ENCODE results near the gene SCTR. TPM values are rescaled to one million over a fixed set of nuclear protein-coding genes. Genes with fewer than 3 reads are reported as not detected.

The SCTR gene
- total and polyA plus RNA-seq, 2 of the 13 experiments (the other 11 are each of a cell fraction or from before 2014, with no cell fraction given): not detected

- TF ChIP-seq NFE2L1 (CRISPR knock-in tag; IDR thresholded peaks at IDR 0.05; ENCODE audit: borderline replicate concordance): no peak
- TF ChIP-seq MED13 (CRISPR knock-in tag; IDR thresholded peaks at IDR 0.05): no peak
- no peak for TF ChIP-seq ZBTB42 (CRISPR knock-in tag; IDR thresholded peaks at IDR 0.05)
- no peak for TF ChIP-seq CENPX (CRISPR knock-in tag; IDR thresholded peaks at IDR 0.05)
- no peak for TF ChIP-seq ATRX (CRISPR knock-in tag; IDR thresholded peaks at IDR 0.05; ENCODE audit: borderline replicate concordance)
- no peak for TF ChIP-seq ZNF549 (CRISPR knock-in tag; IDR thresholded peaks at IDR 0.05)
- no peak for TF ChIP-seq ZNF460 (CRISPR knock-in tag; IDR thresholded peaks at IDR 0.05; ENCODE audit: borderline replicate concordance)
- no peak for TF ChIP-seq ZNF12 (CRISPR knock-in tag; IDR thresholded peaks at IDR 0.05)
- no peak for TF ChIP-seq RARG (CRISPR knock-in tag; IDR thresholded peaks at IDR 0.05; ENCODE audit: low read depth)
- no peak for TF ChIP-seq PATZ1 (CRISPR knock-in tag; IDR thresholded peaks at IDR 0.05)
- TF ChIP-seq ZNF713 (CRISPR knock-in tag; IDR thresholded peaks at IDR 0.05): no peak
- no peak for TF ChIP-seq ZSCAN9 (CRISPR knock-in tag; IDR thresholded peaks at IDR 0.05; ENCODE audit: borderline replicate concordance)
- no peak for TF ChIP-seq ZNF703 (CRISPR knock-in tag; IDR thresholded peaks at IDR 0.05; ENCODE audit: borderline replicate concordance)
- TF ChIP-seq ZNF839 (CRISPR knock-in tag; IDR thresholded peaks at IDR 0.05; ENCODE audit: borderline replicate concordance): no peak
- no peak for TF ChIP-seq ZNF652 (CRISPR knock-in tag; IDR thresholded peaks at IDR 0.05; ENCODE audit: borderline replicate concordance, low read depth)
- TF ChIP-seq ZNF207 (IDR thresholded peaks at IDR 0.05; ENCODE audit: borderline replicate concordance): no peak
- no peak for TF ChIP-seq ARID2 (CRISPR knock-in tag; IDR thresholded peaks at IDR 0.05; ENCODE audit: borderline replicate concordance)
- TF ChIP-seq ZNF333 (CRISPR knock-in tag; IDR thresholded peaks at IDR 0.05; ENCODE audit: borderline replicate concordance): 0 out of 2 replicates have a peak, but pooled peaks have one; percentile 11
- TF ChIP-seq CENPT (CRISPR knock-in tag; IDR thresholded peaks at IDR 0.05; ENCODE audit: low read depth): no peak
- no peak for TF ChIP-seq FOXK2 (IDR thresholded peaks at IDR 0.05)
- TF ChIP-seq, protein P1, sequence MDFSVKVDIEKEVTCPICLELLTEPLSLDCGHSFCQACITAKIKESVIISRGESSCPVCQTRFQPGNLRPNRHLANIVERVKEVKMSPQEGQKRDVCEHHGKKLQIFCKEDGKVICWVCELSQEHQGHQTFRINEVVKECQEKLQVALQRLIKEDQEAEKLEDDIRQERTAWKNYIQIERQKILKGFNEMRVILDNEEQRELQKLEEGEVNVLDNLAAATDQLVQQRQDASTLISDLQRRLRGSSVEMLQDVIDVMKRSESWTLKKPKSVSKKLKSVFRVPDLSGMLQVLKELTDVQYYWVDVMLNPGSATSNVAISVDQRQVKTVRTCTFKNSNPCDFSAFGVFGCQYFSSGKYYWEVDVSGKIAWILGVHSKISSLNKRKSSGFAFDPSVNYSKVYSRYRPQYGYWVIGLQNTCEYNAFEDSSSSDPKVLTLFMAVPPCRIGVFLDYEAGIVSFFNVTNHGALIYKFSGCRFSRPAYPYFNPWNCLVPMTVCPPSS (IDR thresholded peaks at IDR 0.05): no peak
- TF ChIP-seq AGO1 (IDR thresholded peaks at IDR 0.05; ENCODE audit: low read depth, low read length, poor library complexity, severe bottlenecking): peak; percentile 40
- TF ChIP-seq ZNF263 (CRISPR knock-in tag; IDR thresholded peaks at IDR 0.05): no peak
- TF ChIP-seq ZNF788 (CRISPR knock-in tag; IDR thresholded peaks at IDR 0.05; ENCODE audit: borderline replicate concordance): no peak
- no peak for TF ChIP-seq TFE3 (CRISPR knock-in tag; IDR thresholded peaks at IDR 0.05)
Observed at GRCh38 chr2:119439574-119440500, 84.4 kb downstream of the SCTR start (continued).
